Activated naive CD8-positive, alpha-beta T cell treated with anti-CD3 and anti-CD28 coated beads, Interleukin-2, amount 50 U/mL, for 16 hours (primary cell): ENCODE data around the gene GLB1L3.
"Not testable (repeated sequence)": the region's sequence is repeated elsewhere in the genome, so short reads cannot be mapped to it uniquely, and the experiment has no call there.

Experiments used
- DNase-seq: peaks from one replicate; pipeline ENCODE4 v3.0.0-alpha.2; 2020; ENCODE audit warnings: low read depth, low spot score

GLB1L3 gene

GRCh38 chr11:134252346-134253187 lies 23.6 kb upstream of the GLB1L3 start:
- no peak for DNase-seq

DNA sequence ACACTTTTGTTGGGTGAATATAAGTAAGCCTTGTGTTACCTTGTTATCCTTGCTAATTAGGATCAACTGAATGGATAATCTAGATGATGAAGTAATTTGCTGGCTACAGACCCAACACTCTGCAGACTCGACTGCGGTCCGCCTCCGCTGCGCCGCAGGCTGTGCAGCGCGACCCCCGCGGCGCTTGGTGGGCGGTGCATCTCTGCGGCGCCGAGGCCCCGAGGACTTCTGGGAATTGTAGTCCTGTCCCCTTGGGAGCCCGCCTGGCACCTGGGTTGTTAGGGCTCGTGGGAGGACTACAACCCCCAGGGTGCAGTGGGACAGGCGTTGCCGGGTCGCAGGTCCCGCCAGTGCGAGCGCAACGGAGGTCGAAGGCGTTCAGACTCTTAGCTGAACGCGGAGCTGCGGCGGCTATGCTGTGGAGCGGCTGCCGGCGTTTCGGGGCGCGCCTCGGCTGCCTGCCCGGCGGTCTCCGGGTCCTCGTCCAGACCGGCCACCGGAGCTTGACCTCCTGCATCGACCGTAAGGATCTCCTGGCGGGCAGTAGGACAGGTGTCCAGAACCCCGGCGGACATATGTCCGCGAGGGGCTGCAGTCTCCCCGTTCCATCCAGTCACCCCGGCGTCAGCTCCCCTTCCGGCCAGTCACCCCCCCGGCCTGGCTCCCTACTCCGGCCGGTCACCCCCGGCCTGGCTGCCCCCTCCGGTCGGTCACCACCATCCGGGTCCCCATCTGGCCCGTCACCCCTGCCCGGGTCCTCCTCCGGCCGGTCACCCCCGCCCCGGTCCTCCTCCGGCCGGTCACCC lies 22.8 kb upstream of the GLB1L3 start, which contains the start of the genes ACAD8 and THYN1:
Gene ACAD8 (plus strand): TSS at position 381 of the 806 bp plus-strand sequence. CDS start 33 bp downstream, at position 414.
Gene THYN1 (minus strand): TSS at position 165 of the 806 bp plus-strand sequence. CDS start 470 bp downstream, outside the sequence.
- DNase-seq, result peak; percentile 94

DNA sequence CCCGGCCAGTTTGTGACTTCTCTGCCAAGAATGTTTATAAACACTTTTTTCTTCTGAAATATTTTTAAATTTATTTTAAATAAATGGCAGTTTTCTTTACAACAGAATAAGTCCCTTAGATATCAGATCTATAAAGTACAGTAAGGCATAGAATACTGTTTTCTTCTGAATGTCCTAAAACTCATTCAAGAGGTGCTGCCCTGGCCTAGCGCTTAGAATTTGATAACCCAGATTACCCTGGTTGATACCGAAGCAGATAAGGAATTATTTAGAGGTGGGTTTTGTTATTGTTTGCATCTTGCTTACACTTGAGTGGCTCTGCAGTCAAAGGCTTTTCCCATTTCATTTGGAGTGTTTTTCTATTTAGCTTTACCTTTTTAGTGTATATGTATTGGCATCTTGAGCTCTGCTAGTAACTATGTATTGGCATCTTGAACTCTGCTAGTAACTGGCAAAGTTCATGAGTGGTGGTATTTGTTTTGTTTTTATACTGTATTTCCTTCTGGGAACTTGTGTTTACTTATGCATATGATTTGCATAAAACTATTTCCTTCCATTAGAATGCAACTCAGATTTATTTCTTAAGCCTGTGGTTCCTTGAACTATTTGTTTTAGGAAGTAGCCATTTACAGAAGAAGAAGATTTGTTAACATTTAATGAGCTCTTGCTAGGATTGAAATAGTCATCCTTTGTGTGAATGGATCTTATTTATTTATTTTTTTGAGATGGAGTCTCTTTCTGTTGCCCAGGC lies 21.6 kb upstream of the GLB1L3 start:
- no peak for DNase-seq

- not testable (repeated sequence) for DNase-seq
Measured at GRCh38 chr11:134255184-134255561, 21.0 kb upstream of the GLB1L3 start.

DNA sequence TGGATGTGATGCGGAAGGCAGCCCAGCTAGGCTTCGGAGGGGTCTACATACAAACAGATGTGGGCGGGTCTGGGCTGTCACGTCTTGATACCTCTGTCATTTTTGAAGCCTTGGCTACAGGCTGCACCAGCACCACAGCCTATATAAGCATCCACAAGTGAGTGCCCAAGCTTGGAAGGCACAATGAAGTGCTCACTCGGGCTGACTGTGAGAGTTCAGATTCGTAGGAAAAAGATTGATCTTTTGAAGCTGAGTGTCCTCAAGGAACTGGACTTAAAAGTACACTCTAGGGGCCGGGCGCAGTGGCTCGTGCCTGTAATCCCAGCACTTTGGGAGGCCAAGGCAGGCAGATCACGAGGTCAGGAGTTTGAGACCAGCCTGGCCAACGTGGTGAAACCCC lies 19.1 kb upstream of the GLB1L3 start:
- DNase-seq, result no peak

DNA sequence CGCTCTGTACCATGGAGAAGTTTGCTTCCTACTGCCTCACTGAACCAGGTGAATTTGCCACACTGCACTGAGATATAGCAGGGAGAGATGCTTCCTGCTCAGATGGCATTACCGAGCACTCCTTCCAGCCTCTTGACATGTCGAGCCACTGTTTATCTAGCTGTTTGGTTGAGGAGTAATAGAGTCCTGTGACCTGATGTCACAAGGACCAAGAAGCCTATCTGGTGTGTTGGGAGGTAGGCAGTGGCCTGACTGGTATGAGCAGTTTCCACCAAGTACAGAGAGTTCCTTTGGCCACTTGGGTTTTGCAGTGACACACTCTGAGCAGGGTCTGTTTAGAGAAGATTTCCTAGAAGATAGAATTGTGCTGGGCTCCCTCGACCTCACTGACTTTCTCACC lies 17.6 kb upstream of the GLB1L3 start:
- DNase-seq, result no peak

- DNase-seq, result no peak
Measured at GRCh38 chr11:134260503-134260902, 15.7 kb upstream of the GLB1L3 start.

DNA sequence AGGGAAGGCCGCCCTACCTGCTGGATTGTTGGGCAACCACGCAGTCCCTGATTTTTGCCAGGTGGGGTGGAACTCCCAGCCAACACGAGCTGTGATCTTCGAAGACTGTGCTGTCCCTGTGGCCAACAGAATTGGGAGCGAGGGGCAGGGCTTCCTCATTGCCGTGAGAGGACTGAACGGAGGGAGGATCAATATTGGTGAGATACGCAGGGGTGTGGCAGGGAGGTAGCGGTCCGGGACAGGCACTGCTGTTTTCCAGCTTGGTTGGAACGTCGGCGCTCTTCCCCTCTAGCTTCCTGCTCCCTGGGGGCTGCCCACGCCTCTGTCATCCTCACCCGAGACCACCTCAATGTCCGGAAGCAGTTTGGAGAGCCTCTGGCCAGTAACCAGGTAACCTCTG lies 15.2 kb upstream of the GLB1L3 start:
- DNase-seq, result no peak

GRCh38 chr11:134261626-134262488 lies 14.3 kb upstream of the GLB1L3 start:
- DNase-seq, result no peak

- DNase-seq, result no peak
Measured at GRCh38 chr11:134264966-134265764, 11.0 kb upstream of the GLB1L3 start.

- no peak for DNase-seq
Measured at GRCh38 chr11:134266440-134266839, 9.7 kb upstream of the GLB1L3 start.

DNA sequence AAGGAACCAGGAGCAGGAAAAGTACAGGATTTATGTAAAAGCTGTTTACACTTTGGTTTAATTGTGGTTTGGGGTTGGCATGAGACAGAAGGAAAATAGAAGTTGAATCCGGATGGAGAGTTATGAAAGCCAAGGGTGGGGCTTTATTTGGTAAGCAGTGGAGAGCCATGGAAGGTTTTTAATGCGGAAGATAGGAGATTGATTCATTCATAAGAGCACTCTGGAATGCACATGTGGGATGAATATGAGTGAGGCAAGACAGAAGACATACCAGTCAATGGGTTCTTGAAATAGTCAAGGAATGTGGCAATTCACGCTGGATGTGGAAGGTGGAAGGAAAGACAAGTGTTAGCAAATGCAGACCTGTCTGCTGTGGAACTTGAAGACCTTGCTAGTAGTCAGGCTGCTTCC lies 9.3 kb upstream of the GLB1L3 start:
- no peak for DNase-seq

- DNase-seq, result no peak
Measured at GRCh38 chr11:134267461-134267860, 8.7 kb upstream of the GLB1L3 start.

DNA sequence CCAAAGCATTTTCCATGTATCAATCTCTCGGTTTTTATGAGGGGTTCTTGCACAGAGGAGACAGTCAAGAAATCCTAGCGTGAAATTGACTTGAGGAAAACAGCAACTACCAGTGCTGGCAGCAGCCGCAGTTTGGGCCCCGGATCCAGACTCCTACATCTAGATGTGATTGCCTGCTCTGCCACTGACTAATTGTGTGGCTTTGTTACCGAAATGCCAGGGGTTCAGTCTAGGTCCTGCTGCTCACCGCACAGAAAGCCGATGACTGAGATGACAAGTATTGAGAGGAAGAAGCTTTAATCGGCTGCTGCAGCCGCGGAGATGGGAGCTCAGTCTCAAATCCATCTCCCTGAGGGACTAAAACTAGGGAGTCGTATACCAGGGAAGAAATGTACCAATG lies 8.2 kb upstream of the GLB1L3 start:
- DNase-seq, result no peak

DNA sequence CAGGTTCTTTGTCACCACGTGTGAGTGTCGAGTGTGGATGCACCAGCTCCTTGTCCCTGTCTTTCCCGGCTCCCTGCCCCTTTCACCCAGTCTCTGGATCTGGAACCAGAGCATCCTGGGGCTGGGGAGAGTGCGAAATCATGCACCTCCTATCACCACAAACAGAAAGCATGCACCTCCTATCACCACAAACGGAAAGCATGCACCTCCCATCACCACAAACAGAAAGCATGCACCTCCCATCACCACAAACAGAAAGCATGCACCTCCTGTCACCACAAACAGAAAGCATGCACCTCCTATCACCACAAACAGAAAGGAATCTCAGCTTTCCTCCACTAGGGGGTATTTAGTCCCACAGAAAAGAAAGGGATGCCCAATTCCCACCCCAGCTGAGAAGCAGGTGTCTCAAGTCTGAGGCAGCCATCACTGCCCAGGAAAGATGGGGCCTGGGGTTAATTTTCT lies 5.9 kb upstream of the GLB1L3 start:
- DNase-seq, result no peak

GRCh38 chr11:134271978-134272377 lies 4.2 kb upstream of the GLB1L3 start:
- DNase-seq, result no peak

DNA sequence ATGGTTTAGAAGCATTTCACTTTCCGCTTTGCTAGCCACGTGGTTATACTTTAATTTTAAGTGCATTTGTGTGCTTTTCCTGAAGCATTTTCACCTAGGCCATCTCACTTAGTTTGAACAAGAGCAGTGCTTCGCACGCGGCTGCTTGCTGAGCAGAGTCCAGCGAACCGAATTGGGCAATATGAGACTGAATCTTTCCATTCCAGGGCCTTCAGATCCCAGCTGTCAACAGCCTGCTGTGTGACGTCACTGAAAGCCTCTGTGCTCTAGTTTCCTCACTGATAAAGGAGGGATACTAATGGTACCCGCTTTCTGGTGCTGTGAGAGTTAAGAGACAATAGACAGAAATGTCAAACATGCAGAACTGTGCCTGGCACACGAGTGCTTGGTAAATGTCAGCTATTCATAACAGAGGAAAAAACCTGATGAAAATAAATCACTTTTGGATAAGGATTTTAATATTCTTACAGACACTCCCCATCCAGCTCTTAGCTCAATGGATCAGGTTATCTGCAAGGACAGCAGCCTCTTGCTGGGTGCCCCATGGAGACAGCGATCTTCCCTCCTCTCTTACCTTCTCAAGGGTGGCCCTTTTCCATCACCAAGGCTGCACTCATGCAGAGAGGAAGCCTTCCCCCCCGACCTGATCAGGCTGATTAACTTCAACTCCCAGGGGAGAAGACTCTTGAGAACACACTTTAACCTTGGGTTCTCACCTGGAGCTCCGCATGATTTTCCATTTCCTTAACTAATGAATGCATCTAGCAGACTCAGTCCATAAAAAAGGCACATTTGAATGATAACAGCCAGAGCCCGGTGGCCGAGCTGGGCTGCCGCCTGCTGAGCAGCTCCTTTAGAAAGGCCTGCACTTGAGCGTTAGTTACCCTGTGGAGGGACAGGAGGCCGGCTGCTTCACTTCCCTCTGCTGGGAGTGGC lies 3.5 kb upstream of the GLB1L3 start:
- no peak for DNase-seq

DNA sequence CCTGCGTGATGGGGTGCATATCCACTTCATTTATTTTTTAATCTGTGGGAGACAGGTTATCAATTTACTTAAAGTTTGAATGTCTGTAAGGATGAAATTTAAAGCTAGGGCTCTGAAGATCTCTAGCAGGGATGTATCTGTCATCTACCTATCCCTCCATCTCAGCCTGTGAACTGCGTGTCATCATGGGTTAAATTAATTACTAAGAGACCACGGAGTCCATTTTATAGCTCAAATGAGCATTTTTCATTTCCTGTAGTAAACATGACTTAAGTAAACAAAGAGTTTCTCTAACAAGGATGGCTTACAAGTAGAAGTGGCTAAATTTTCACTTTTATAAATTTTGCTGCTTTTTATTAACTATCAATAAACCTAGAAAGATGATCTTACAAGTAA lies 2.9 kb upstream of the GLB1L3 start:
- no peak for DNase-seq

- no peak for DNase-seq
Measured at GRCh38 chr11:134275188-134275533, 1.0 kb upstream of the GLB1L3 start.
